HEK293 (cell line): ENCODE data around the gene ZNF662.

ENCODE experiments used
- CTCF ChIA-PET: fragments of 350-600 bp; formaldehyde crosslinking; extraction: SDS; loops from one replicate; lab custom pipeline; 2021; ENCODE audit warnings: antibody characterized with exemption; lab: Yijun Ruan, JAX
- POLR2A ChIA-PET: fragments of 300-600 bp; formaldehyde crosslinking; extraction: SDS; loops from one replicate; lab custom pipeline; 2020; ENCODE audit warnings: antibody characterized with exemption, inconsistent platforms; lab: Yijun Ruan, JAX
- H3K27ac ChIP-seq: fragments of 200-500 bp; sonication (Bioruptor generic); 2 replicates; pipeline ENCODE4 v1.5.1; 2014; ENCODE audit warnings: low read depth, low read length, control low read depth, inconsistent platforms; ENCODE audit errors: extremely low read depth
- H3K36me3 ChIP-seq, 2 experiments: fragments of 200-500 bp in 1 of 2; sonication (Bioruptor generic) in 1 of 2; 1 replicate in 1 of 2; 2 replicates in 1 of 2; pipeline ENCODE4 v1.5.1; 2014 to 2017; ENCODE audit warnings: inconsistent platforms in 2 of 2, low read length in 2 of 2; ENCODE audit not compliant: control insufficient read depth in 2 of 2, insufficient read depth in 1 of 2
- H3K4me1 ChIP-seq: fragments of 200-500 bp; sonication (Bioruptor generic); 2 replicates; pipeline ENCODE4 v1.5.1; 2014; ENCODE audit warnings: mild to moderate bottlenecking, low read length, inconsistent platforms; ENCODE audit not compliant: control insufficient read depth, insufficient read depth
- H3K4me3 ChIP-seq: 2 replicates; pipeline ENCODE4 v1.5.1; 2011; ENCODE audit warnings: low read depth, mild to moderate bottlenecking, control low read depth, low read length, moderate library complexity
- H3K9me3 ChIP-seq: fragments of 200-500 bp; sonication (Bioruptor generic); 2 replicates; pipeline ENCODE4 v1.5.1; 2014; ENCODE audit warnings: low read depth, low read length, inconsistent platforms; ENCODE audit not compliant: control insufficient read depth, insufficient read depth
- EGR2 ChIP-seq: fragments of 450-650 bp; formaldehyde crosslinking; IDR thresholded peaks from 2 replicates; pipeline ENCODE4 v1.5.1; 2016; ENCODE audit warnings: low read depth, missing biosample characterization, missing genetic modification characterization
- GLI4 ChIP-seq: fragments of 450-650 bp; formaldehyde crosslinking; IDR thresholded peaks from 2 replicates; pipeline ENCODE4 v1.5.1; 2016; ENCODE audit warnings: missing biosample characterization, missing genetic modification characterization
- KLF9 ChIP-seq: fragments of 450-650 bp; formaldehyde crosslinking; IDR thresholded peaks from 2 replicates; pipeline ENCODE4 v1.5.1; 2016; ENCODE audit warnings: missing biosample characterization, missing genetic modification characterization, low read depth
- MEIS1 ChIP-seq: sonication (generic); formaldehyde crosslinking; IDR thresholded peaks from 2 replicates; pipeline ENCODE4 v1.8.1; 2022; ENCODE audit warnings: missing genetic modification reagents, mild to moderate bottlenecking, borderline replicate concordance
- REPIN1 ChIP-seq: fragments of 450-650 bp; formaldehyde crosslinking; IDR thresholded peaks from 2 replicates; pipeline ENCODE4 v1.5.1; 2017; ENCODE audit warnings: missing biosample characterization, missing genetic modification characterization, low read depth
- SP2 ChIP-seq: fragments of 450-650 bp; formaldehyde crosslinking; IDR thresholded peaks from 2 replicates; pipeline ENCODE4 v1.5.1; 2016; ENCODE audit warnings: missing biosample characterization, missing genetic modification characterization
- ZBTB1 ChIP-seq: fragments of 450-650 bp; formaldehyde crosslinking; IDR thresholded peaks from 2 replicates; pipeline ENCODE4 v1.5.1; 2016; ENCODE audit warnings: missing biosample characterization, missing genetic modification characterization
- ZBTB17 ChIP-seq: fragments of 450-650 bp; formaldehyde crosslinking; IDR thresholded peaks from 2 replicates; pipeline ENCODE4 v1.5.1; 2016; ENCODE audit warnings: missing biosample characterization, missing genetic modification characterization
- ZBTB44 ChIP-seq: fragments of 450-650 bp; IDR thresholded peaks from 2 replicates; pipeline ENCODE4 v1.5.1; 2018; ENCODE audit warnings: missing biosample characterization, mild to moderate bottlenecking, missing genetic modification characterization
- ZFP3 ChIP-seq: fragments of 450-650 bp; formaldehyde crosslinking; IDR thresholded peaks from 2 replicates; pipeline ENCODE4 v1.5.1; 2016; ENCODE audit warnings: low read depth, missing biosample characterization, missing genetic modification characterization
- ZIC2 ChIP-seq: fragments of 450-650 bp; formaldehyde crosslinking; IDR thresholded peaks from 2 replicates; pipeline ENCODE4 v1.5.1; 2016; ENCODE audit warnings: missing biosample characterization, missing genetic modification characterization
- ZNF133 ChIP-seq: fragments of 450-650 bp; formaldehyde crosslinking; IDR thresholded peaks from 2 replicates; pipeline ENCODE4 v1.5.1; 2016; ENCODE audit warnings: missing biosample characterization, missing genetic modification characterization
- ZNF146 ChIP-seq: fragments of 450-650 bp; formaldehyde crosslinking; IDR thresholded peaks from 2 replicates; pipeline ENCODE4 v1.5.1; 2016; ENCODE audit warnings: missing biosample characterization, missing genetic modification characterization
- ZNF174 ChIP-seq: fragments of 450-650 bp; formaldehyde crosslinking; IDR thresholded peaks from 2 replicates; pipeline ENCODE4 v1.5.0; 2017; ENCODE audit warnings: missing biosample characterization, mild to moderate bottlenecking, missing genetic modification characterization
- ZNF184 ChIP-seq: fragments of 450-650 bp; IDR thresholded peaks from 2 replicates; pipeline ENCODE4 v1.5.1; 2018; ENCODE audit warnings: missing biosample characterization, mild to moderate bottlenecking, missing genetic modification characterization
- ZNF2 ChIP-seq: fragments of 450-650 bp; formaldehyde crosslinking; IDR thresholded peaks from 2 replicates; pipeline ENCODE4 v1.5.1; 2016; ENCODE audit warnings: missing biosample characterization, missing genetic modification characterization
- ZNF394 ChIP-seq: fragments of 450-650 bp; formaldehyde crosslinking; IDR thresholded peaks from 2 replicates; pipeline ENCODE4 v1.5.1; 2016; ENCODE audit warnings: missing biosample characterization, missing genetic modification characterization, mild to moderate bottlenecking, moderate library complexity, borderline replicate concordance
- ZNF423 ChIP-seq: fragments of 450-650 bp; formaldehyde crosslinking; IDR thresholded peaks from 2 replicates; pipeline ENCODE4 v1.5.1; 2016; ENCODE audit warnings: missing biosample characterization, missing genetic modification characterization
- ZNF433 ChIP-seq: fragments of 450-650 bp; formaldehyde crosslinking; IDR thresholded peaks from 2 replicates; pipeline ENCODE4 v1.5.1; 2016; ENCODE audit warnings: missing biosample characterization, missing genetic modification characterization, low read depth
- ZNF548 ChIP-seq: fragments of 450-650 bp; formaldehyde crosslinking; IDR thresholded peaks from 2 replicates; pipeline ENCODE4 v1.5.1; 2016; ENCODE audit warnings: missing biosample characterization, missing genetic modification characterization
- ZNF623 ChIP-seq: fragments of 450-650 bp; formaldehyde crosslinking; IDR thresholded peaks from 2 replicates; pipeline ENCODE4 v1.5.1; 2016; ENCODE audit warnings: missing biosample characterization, missing genetic modification characterization
- ZNF629 ChIP-seq: fragments of 450-650 bp; formaldehyde crosslinking; IDR thresholded peaks from 2 replicates; pipeline ENCODE4 v1.5.1; 2017; ENCODE audit warnings: missing biosample characterization, missing genetic modification characterization
- ZNF76 ChIP-seq: fragments of 450-650 bp; formaldehyde crosslinking; IDR thresholded peaks from 2 replicates; pipeline ENCODE4; 2016; ENCODE audit warnings: low read depth, missing biosample characterization, missing genetic modification characterization, borderline replicate concordance
- TF ChIP-seq, protein P1 (sequence below): fragments of 450-650 bp; formaldehyde crosslinking; IDR thresholded peaks from 2 replicates; pipeline ENCODE4 v1.5.1; 2016; ENCODE audit warnings: missing biosample characterization, missing genetic modification characterization
- TF ChIP-seq, protein P2 (sequence below): fragments of 450-650 bp; formaldehyde crosslinking; IDR thresholded peaks from 2 replicates; pipeline ENCODE4 v1.5.1; 2016; ENCODE audit warnings: missing biosample characterization, missing genetic modification characterization, low read depth
- TF ChIP-seq, protein P3 (sequence below): fragments of 450-650 bp; formaldehyde crosslinking; IDR thresholded peaks from 2 replicates; pipeline ENCODE4 v1.5.1; 2017; ENCODE audit warnings: missing biosample characterization, mild to moderate bottlenecking, missing genetic modification characterization, moderate library complexity

Gene ZNF662

DNA sequence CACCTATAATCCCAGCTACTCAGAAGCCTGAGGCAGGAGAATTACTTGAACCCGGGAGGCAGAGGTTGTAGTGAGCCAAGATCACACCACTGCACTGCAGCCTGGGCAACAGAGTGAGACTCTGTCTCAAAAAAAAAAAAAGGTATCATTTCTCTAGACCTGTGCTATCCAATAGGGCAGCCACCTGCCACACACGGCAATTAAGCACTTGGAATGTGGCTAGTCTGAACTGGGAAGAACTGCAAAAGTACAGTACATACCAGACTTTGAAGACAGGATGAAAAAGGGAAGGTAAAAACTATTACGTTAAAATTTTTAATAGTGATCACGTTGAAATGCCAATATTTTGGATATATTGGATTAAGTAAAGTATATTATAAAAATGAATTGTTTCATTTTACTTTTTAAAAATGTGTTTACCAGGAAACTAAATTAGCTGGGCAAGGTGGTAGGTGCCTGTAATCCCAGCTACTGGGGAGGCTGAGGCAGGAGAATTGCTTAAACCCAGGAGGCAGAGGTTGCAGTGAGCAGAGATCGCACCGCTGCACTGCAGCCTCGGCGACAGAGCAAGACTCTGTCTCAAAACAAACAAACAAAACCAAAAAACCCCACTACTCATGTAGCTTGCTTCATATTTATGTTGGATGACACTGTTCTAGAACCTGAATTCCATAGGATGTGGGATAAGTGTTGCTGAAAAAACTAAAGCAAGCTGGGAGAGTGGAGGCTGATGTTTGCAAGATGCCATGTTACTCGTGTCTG is 32.5 kb upstream of the ZNF662 start (continued):
- no peak for TF ChIP-seq REPIN1 (tag by site-specific recombination)
- TF ChIP-seq GLI4 = no peak
- no peak for TF ChIP-seq ZFP3 (tag by site-specific recombination)

DNA sequence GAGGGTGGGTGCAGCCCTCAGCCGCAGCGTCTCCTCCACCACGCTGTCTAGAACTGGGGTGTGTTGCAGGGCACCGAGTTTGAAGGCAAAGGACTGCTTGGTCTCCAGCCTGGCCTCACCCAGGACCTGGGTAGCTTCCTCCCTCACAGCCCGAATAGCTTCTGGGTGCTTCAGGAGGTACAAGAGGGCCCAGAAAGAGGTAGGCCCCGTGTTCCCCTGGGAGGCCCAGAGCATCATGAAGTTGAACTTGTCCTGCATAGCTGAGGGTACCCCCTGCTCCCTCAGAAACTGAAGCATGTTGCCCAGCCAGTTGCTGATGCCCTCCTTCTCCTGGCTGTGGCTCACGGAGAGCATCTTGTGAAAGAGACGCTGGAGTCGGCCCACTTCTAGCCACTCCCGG is 31.2 kb upstream of the ZNF662 start:
- Histone ChIP-seq H3K9me3 (no peaks in the 10 kb centered on the region), H3K4me3 (no peak overlapping the region), H3K36me3 (no peaks in the 10 kb centered on the region), H3K27ac (no peak overlapping the region), H3K4me1 (no peaks in the 10 kb centered on the region)
- POLR2A ChIA-PET = interaction anchor here (0.9 kb wide), 1 partner anchor 274 kb away, joined by 3 read pairs; the partner anchor contains the start of gene NKTR
- no peak for TF ChIP-seq ZBTB44 (tag by site-specific recombination)
- no peak for TF ChIP-seq ZNF76
- no peak for TF ChIP-seq ZNF623 (tag by site-specific recombination)
- TF ChIP-seq ZNF548 (tag by site-specific recombination) = no peak
- no peak for TF ChIP-seq ZBTB1
- TF ChIP-seq KLF9 (tag by site-specific recombination) = no peak
- no peak for TF ChIP-seq ZFP3 (tag by site-specific recombination)
- CTCF ChIA-PET = no interaction called here

DNA sequence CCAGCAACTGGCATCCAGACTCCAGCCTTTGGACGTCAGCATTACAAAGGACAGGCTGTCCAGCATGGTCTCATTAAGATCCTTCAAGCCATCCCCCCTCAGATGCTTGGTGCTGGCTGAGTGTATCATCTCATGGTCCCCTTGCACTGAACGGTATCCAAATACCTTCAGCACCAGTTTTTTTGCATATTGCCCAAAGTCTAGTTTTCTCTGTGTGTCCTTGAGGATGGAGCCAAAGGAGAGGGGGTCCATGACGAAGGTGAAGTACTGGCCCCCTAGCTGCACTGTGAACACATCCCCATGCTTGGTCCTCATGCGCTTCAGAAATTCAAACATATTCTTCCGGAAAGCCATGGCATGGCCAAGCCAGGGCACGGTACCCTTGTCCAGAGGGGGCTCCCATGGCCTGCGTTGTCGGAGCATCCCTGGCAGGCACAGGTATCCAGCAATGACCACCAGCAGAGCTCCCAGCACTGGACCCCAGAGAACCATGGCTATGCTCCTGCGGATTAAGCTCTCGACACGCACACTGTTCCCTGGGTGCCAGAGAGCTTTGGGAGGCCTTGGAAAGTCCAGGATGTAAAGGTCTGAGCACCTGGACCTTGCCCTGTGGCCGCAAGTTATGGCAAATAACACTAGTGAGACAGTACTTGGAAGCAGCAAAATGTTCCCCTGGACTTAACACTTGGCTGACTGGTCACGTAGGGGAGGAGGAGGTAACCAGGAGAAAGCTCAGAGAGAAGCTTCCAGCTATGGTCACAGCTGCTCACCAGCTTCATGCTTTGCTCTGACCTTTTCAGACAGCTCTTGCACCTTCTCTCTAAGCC is 30.4 kb upstream of the ZNF662 start, which contains the start of gene CYP8B1:
CYP8B1 (minus strand) TSS at position 555 of the 827 bp plus-strand sequence; CDS start at position 492, 63 bp downstream.
- H3K27ac ChIP-seq = no peak within 1 kb of the TSS
- H3K4me3 ChIP-seq = no peak within 1 kb of the TSS
- ChIA-PET POLR2A (interaction anchor here (0.9 kb wide), 1 partner anchor 275 kb away, joined by 3 read pairs; the partner anchor contains the start of gene NKTR), CTCF (no interaction called here)
- H3K36me3 ChIP-seq = no peaks in the 10 kb centered on the region
- H3K4me1 ChIP-seq = no peaks in the 10 kb centered on the region
- no peak for TF ChIP-seq ZNF433 (tag by site-specific recombination)
- TF ChIP-seq SP2 (tag by site-specific recombination) = no peak
- no peak for TF ChIP-seq ZNF394 (tag by site-specific recombination)
- TF ChIP-seq, protein P1, sequence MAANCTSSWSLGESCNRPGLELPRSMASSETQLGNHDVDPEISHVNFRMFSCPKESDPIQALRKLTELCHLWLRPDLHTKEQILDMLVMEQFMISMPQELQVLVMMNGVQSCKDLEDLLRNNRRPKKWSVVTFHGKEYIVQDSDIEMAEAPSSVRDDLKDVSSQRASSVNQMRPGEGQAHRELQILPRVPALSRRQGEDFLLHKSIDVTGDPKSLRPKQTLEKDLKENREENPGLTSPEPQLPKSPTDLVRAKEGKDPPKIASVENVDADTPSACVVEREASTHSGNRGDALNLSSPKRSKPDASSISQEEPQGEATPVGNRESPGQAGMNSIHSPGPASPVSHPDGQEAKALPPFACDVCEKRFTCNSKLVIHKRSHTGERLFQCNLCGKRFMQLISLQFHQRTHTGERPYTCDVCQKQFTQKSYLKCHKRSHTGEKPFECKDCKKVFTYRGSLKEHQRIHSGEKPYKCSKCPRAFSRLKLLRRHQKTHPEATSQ (tag by site-specific recombination) = no peak
- TF ChIP-seq ZNF2 (tag by site-specific recombination) = no peak
- TF ChIP-seq MEIS1 = no peak
- TF ChIP-seq ZIC2 (tag by site-specific recombination) = no peak
- no peak for TF ChIP-seq EGR2 (tag by site-specific recombination)
- no peak for TF ChIP-seq ZNF423 (tag by site-specific recombination)
- TF ChIP-seq, protein P2, sequence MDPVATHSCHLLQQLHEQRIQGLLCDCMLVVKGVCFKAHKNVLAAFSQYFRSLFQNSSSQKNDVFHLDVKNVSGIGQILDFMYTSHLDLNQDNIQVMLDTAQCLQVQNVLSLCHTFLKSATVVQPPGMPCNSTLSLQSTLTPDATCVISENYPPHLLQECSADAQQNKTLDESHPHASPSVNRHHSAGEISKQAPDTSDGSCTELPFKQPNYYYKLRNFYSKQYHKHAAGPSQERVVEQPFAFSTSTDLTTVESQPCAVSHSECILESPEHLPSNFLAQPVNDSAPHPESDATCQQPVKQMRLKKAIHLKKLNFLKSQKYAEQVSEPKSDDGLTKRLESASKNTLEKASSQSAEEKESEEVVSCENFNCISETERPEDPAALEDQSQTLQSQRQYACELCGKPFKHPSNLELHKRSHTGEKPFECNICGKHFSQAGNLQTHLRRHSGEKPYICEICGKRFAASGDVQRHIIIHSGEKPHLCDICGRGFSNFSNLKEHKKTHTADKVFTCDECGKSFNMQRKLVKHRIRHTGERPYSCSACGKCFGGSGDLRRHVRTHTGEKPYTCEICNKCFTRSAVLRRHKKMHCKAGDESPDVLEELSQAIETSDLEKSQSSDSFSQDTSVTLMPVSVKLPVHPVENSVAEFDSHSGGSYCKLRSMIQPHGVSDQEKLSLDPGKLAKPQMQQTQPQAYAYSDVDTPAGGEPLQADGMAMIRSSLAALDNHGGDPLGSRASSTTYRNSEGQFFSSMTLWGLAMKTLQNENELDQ (tag by site-specific recombination) = no peak
- TF ChIP-seq, protein P3, sequence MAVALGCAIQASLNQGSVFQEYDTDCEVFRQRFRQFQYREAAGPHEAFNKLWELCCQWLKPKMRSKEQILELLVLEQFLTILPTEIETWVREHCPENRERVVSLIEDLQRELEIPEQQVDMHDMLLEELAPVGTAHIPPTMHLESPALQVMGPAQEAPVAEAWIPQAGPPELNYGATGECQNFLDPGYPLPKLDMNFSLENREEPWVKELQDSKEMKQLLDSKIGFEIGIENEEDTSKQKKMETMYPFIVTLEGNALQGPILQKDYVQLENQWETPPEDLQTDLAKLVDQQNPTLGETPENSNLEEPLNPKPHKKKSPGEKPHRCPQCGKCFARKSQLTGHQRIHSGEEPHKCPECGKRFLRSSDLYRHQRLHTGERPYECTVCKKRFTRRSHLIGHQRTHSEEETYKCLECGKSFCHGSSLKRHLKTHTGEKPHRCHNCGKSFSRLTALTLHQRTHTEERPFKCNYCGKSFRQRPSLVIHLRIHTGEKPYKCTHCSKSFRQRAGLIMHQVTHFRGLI (tag by site-specific recombination) = no peak
- TF ChIP-seq ZNF629 (tag by site-specific recombination) = no peak
- TF ChIP-seq ZNF184 = no peak
- no peak for TF ChIP-seq ZNF133 (tag by site-specific recombination)
- no peak for TF ChIP-seq ZNF146 (tag by site-specific recombination)
- no peak for TF ChIP-seq ZNF174 (tag by site-specific recombination)
- no peak for TF ChIP-seq ZBTB17 (tag by site-specific recombination)
- H3K9me3 ChIP-seq = no peaks in the 10 kb centered on the region
